Measurements from ENCODE around the gene NR6A1. TPM values are rescaled to one million over a fixed set of nuclear protein-coding genes. Genes with fewer than 3 reads are reported as not detected.

Gene NR6A1
- total RNA-seq, 1 donor from 2014 or later = 1.9 TPM

- DNase-seq = no peak
- intact Hi-C loops (cut with micrococcal nuclease) = no loop called here
- ATAC-seq = no peak
Observed at GRCh38 chr9:124709292-124709690, 61.8 kb downstream of the NR6A1 start.

- ATAC-seq (no peak), DNase-seq (no peak)
- intact Hi-C loops (cut with micrococcal nuclease) = no loop called here
Observed at GRCh38 chr9:124708633-124709291, 62.3 kb downstream of the NR6A1 start.

- DNase-seq = no peak
- no peak for ATAC-seq
- intact Hi-C loops (cut with micrococcal nuclease) = no loop called here
Observed at GRCh38 chr9:124708074-124708473, 63.0 kb downstream of the NR6A1 start.

GRCh38 chr9:124707666-124708065 is 63.4 kb downstream of the NR6A1 start:
- intact Hi-C loops (cut with micrococcal nuclease) = no loop called here
- DNase-seq = no peak
- no peak for ATAC-seq

- DNase-seq (no peak), ATAC-seq (no peak)
- intact Hi-C loops (cut with micrococcal nuclease) = no loop called here
Observed at GRCh38 chr9:124706685-124707084, 64.4 kb downstream of the NR6A1 start.

GRCh38 chr9:124699575-124699974 is 71.5 kb downstream of the NR6A1 start:
- no peak for ATAC-seq
- intact Hi-C loops (cut with micrococcal nuclease) = no loop called here
- no peak for DNase-seq

GRCh38 chr9:124698265-124698664 is 72.8 kb downstream of the NR6A1 start:
- intact Hi-C loops (cut with micrococcal nuclease) = no loop called here
- DNase-seq (no peak), ATAC-seq (no peak)

- intact Hi-C loops (cut with micrococcal nuclease) = no loop called here
- peak; percentile 51 for ATAC-seq
- no peak for DNase-seq
Observed at GRCh38 chr9:124697326-124698200, 73.5 kb downstream of the NR6A1 start.

- DNase-seq (no peak), ATAC-seq (no peak)
- intact Hi-C loops (cut with micrococcal nuclease) = no loop called here
Observed at GRCh38 chr9:124696101-124696500, 75.0 kb downstream of the NR6A1 start.

GRCh38 chr9:124695280-124695890 is 75.7 kb downstream of the NR6A1 start:
- intact Hi-C loops (cut with micrococcal nuclease) = no loop called here
- ATAC-seq = no peak
- DNase-seq = no peak

GRCh38 chr9:124694414-124695279 is 76.5 kb downstream of the NR6A1 start:
- no peak for ATAC-seq
- DNase-seq = no peak
- intact Hi-C loops (cut with micrococcal nuclease) = no loop called here

- DNase-seq = no peak
- intact Hi-C loops (cut with micrococcal nuclease) = no loop called here
- no peak for ATAC-seq
Observed at GRCh38 chr9:124693403-124693802, 77.7 kb downstream of the NR6A1 start.

- intact Hi-C loops (cut with micrococcal nuclease) = no loop called here
- ATAC-seq = no peak
- DNase-seq = no peak
Observed at GRCh38 chr9:124688238-124688904, 82.7 kb downstream of the NR6A1 start.

- ATAC-seq (peak; percentile 78), DNase-seq (no peak)
- intact Hi-C loops (cut with micrococcal nuclease) = no loop called here
Observed at GRCh38 chr9:124686918-124687317, 84.2 kb downstream of the NR6A1 start.

- intact Hi-C loops (cut with micrococcal nuclease) = no loop called here
- peak; percentile 30 for ATAC-seq
- DNase-seq = no peak
Observed at GRCh38 chr9:124685217-124685616, 85.9 kb downstream of the NR6A1 start.

- DNase-seq (no peak), ATAC-seq (peak; percentile 95)
- intact Hi-C loops (cut with micrococcal nuclease) = no loop called here
Observed at GRCh38 chr9:124684169-124684568, 86.9 kb downstream of the NR6A1 start.

- intact Hi-C loops (cut with micrococcal nuclease) = no loop called here
- DNase-seq (no peak), ATAC-seq (no peak)
Observed at GRCh38 chr9:124683043-124683442, 88.1 kb downstream of the NR6A1 start.

GRCh38 chr9:124680714-124681390 is 90.3 kb downstream of the NR6A1 start:
- intact Hi-C loops (cut with micrococcal nuclease) = no loop called here
- DNase-seq = no peak
- no peak for ATAC-seq

All from left ventricle myocardium superior (tissue), 1 donor.